SW 1271 (cell line): Measurements from ENCODE around the gene FRMD8.

Source experiments
- DNase-seq, 2 experiments: peaks; one replicate each; lab custom pipeline; 2025; lab: John Stamatoyannopoulos, UW

The FRMD8 gene

DNA sequence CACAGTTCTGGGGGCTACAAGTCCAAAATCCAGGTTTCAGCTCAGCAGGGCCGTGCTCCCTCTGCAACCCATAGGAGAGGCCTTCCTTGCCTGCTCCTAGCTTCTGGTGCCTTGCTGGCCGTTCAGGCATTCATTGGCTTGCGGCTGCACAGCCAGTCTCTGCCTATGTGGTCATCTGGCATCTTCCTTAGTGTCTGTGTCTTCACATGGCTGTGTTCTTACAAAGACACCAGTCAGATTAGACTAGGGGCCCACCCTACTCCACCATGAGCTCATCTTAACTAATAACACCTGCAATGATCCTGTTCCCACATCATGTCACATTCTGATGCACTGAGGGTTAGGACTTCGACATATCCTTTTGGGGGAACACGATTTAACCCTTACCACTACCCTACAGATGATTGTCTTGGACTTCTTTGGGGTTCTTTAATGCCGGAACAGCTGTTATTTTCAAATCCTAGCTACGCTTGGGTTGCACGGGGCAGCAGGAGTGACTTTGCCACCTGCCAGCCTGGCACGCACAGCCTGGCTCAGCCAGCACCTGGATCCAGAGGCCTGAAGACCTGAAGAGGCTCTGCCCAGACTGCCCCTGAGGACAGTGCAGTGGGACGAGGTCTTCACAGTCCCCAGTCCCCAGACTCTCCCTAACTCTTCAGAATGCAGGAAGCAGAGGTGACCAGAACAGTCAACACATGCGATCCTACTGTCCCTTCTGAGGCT lies 28.5 kb downstream of the FRMD8 start:
- DNase-seq = no peak

DNA sequence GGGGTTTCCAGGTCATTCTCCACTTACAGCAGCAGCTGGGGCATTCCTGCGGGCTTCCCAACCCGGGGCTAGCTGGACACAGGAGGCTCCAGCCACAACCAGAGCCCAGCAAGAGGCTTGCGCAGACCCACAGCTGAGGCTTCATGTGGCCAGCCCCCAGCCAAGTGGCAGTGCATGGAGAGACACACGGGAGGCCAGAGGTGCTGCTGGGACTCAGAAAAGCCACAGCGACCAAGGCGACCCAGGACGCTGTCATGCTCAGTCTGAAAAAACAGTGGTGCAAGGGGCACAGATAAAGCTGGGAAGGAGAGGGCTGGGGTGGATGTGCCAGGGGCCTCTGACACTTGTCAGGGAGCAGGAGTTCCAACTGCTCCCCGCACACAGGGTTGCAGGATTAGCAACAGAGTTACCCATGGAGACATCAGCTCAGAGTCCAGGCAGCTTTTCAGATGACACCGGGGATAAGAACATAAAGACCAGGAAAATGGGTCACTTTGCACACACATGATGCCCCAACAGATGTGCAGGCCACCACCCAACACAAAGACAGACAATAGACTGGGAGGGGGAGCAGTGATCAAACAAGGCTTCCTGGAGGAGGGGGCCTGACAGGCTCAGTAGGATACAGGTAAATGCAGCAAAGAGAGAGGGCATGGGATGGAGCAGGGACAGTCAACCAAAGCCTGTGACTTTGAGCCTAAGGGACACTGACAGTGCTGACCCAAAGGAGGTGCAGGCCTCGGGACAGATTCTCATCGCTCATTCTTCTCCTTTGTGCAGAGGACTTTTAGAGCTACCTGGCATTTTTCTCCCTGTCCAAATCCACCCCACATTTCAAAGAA lies 29.3 kb downstream of the FRMD8 start:
- no peak for DNase-seq

DNA sequence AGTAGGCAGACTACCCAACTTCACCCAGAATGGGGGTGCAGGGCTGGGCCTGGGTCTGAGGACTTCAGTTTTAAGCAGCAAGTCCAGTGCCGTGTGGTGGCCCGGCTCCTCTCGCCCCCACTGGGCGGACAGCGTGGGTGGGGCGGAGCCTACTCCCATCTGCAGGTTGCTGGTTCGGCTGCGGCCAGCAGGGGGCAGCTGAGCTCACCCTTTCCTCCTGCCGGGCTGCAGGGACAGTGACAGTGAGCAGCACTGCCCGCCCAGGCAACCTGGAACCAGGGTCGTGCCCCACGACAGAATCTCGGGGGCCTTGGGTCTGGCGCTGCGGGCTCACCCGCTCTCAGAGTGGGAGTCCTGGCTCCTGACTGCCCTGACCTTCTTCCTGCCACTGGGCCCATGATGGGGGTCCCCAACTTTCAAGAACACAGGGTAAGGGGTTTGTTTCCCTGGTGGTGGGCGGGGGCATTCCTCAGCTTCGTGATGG lies 29.9 kb downstream of the FRMD8 start:
- no peak for DNase-seq

DNA sequence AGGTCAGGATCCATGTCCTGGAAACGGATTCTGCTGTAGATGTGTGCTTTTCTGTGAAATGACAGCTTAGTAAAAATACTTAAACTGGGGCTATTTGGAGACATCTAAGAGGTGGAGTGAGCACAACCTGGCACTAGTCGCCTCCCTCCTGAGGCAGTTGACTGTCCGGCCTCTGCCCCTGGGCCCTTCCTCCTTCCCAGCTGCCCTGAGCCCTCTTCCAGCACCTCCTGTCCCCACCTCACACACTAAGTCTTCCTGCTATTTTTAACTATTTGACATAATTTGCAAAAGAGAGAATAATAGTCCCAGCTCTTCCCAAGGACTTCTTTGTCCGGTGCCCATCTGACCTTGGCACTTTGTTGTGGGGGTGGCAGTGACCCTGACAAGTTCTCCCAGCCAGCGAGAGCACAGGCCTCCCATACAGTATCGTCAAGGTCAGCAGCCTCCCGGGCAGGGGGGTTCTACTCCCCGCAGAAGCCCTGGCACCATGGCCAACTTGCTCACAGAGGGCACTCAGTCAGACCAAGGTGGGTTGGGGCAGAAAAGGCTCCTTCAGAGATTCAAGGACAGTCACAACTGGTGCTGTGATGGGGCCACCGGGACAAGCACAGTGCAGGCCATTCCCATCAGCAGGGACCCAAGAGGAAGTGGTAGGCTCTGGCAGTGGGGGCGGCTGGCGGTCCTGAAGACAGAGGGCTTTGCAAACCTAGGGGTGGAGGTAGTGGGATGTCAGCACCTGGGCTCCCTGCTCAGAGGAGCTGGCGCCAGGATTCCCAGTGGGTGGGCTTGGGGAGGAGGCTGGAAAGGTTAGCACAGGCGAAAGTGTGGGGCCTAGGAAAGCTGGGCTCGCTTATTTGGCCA lies 30.6 kb downstream of the FRMD8 start:
- DNase-seq = no peak

DNA sequence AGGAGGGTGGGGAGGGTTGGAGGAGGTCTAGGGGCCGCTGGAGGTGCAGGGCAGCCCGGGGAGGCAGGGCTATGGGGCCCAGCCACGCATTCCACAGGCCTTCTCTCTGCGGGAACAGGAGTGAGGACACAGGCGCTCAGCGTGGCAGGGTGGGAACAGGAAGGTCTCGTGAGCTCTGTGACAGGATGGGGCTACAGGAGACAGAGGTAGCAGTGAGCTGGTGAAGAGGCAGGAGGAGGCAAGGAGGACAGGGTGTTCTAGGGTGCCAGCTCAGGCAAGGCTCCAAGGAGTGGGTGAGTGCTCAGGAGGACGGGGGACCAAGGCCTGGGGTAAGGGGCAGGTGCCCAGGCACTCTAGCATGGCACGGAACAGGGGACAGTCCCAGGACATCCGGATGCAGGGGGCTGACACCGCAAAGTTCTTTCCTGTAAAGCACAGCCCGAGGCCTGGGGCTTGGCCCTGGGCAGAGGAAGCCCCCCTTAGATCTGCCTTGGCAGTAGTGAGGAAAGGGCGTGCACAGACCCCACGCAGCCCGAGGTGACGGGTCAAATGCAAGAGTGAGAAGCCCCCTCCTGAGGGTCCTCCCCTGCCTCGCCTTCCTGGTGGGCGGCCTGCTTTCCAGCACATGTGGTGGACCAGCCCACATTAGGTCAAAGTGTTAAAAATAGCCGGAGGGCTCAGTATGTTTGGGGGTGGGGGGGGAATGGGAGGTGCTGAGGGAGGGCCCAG lies 31.4 kb downstream of the FRMD8 start:
- no peak for DNase-seq

DNA sequence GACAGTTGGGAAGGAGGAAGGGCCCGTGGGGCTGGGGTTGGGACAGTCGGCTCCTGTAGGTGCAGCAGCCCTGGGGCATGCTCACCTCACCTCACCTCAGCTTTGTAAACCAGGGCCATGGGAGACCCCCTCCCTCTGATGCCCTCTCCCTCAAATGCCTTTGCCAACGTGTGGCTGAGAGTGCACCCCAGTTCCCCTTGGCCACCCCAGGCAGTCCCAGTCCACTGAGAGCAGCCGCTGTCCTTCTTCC lies 31.9 kb downstream of the FRMD8 start:
- no peak for DNase-seq

DNA sequence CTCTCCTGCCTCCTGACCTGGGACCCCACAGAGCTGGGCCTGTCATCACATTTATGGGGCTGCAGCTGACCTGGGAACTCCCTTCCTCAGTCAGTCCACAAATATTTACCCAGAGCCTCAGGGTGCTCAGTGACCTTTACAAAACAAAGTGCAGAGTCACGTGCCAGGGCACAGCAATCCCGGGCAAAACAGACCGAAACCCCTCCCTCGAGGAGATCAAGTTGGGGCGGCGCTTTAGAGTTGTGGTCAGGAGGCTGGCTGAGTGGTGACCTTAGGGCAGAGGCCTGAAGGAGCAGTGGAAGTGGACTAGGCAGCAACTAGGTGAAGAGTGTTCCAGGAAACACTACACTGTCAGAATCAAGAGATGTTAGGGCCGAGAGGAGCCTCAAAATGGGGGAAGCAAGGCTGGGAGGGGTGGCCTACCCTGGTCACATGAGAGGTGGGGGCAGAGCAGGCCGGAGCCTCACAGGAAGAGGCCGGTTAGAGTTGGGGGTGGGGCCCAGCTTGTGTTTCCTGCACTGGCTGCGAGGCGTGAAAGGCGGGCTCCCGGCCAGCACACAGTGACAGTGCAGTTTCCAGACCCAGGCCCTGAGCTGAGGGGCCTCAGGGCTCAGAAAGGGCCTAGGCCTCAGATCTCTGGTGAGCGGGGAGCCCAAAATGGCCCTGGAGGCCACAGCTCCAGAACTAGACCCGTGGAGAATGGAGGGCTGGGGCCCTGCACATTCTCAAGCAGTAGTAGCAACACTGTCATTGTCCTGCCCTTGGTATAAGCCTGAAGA lies 32.4 kb downstream of the FRMD8 start:
- peak; percentile 90 to 98 for DNase-seq

DNA sequence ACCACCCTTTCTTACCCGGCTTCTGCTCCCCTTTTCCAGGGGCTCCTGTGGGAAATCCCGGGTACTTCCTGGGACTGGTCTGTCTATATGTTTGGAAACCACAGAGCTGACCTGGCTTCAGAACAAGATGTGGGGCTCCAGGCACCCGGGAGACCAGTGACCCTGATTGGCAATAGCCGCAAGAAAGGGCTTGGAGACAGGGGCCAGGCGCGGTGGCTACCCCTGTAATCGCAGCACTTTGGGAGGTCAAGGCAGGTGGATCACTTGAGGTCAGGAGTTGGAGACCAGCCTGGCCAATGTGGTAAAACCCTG lies 33.0 kb downstream of the FRMD8 start:
- no peak for DNase-seq

DNA sequence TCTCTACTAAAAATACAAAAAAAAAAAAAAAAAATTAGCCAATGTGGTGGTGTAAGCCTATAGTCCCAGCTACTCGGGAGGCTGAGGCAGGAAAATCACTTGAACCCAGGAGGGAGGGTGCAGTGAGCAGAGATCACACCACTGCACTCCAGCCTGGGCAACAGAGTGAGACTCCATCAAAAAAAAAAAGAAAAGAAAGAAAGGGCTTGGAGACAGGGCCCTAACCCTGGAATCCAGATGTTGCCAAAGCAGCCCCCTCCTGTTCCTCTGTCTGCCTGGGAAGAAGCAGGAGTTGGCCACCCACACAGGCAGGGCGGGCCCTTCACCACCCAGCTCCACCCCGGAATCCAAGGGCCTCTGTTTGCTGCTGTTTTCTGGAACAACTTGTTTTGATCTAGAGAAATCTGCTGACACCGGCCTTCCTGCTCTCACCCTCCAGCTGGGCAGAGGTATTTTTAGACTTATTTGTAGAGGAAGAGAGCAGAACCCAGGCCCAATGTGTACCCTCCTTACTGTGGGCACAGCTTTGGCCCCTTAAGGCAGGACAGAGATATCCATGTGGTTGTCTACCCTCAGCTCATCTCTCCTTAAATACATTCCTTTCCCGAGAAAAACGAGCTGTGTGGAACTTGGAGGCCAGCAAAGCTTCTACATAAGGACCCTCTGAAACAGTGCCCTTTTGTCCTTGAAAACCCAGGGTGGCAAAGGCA lies 33.5 kb downstream of the FRMD8 start:
- DNase-seq = peak in 1 of 2 experiments; percentile 53

DNA sequence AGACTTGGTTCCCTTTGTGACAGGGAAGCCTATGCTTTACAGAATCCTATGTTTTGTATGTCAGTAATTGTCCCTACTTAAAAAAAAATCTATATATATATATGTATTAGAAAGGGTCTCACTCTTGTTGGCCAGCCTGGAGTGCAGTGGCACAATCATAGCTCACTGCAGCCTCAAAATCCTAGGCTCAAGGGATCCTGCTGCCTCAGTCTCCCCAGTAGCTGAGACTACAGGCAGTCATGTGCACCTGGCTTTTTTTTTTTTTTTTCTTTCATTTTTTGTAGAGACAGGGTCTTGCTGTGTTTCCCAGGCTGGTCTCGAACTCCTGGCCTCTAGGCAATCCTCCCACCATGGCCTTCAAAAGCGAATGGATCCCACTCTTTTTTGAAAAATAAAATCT lies 34.1 kb downstream of the FRMD8 start:
- no peak for DNase-seq

DNA sequence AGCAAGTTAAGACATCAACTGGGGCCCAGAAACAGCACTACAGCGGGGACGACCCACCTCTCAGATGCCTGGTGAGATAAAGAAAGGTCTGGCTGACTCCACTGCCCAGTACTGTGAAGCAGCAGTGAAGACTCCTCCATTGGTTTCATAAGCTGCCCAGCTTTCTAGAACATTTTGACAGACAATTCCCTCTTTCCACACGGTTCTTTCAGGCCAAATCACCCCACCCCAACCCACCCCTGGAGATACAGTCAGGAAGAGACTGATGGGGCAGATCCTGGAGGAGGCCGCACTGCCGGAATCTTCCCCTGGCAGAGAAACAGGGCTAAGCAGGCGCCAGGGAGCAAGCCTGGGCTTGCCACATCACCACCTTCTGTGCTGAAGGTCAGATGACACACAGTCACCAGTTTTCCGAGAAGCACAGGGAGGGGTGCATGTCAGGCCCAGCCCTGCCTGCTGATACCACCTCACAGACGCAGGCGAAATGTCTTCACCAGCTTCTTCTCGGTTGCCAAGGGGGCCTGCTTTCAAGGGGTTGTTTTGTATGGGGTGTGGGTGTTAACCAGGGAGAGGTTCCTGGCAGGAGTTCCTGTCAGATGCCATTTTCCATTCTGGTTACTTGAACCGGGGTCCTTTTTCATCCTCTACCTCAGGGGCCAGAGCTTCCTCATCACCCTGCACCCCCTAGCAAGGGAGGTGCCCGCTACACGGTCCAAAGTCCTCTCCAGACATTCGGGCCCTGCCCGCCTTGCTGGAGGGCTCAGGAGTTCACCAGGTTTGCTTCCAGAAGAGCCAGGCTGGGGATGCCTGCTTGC lies 34.7 kb downstream of the FRMD8 start:
- DNase-seq = peak in 1 of 2 experiments; percentile 74

DNA sequence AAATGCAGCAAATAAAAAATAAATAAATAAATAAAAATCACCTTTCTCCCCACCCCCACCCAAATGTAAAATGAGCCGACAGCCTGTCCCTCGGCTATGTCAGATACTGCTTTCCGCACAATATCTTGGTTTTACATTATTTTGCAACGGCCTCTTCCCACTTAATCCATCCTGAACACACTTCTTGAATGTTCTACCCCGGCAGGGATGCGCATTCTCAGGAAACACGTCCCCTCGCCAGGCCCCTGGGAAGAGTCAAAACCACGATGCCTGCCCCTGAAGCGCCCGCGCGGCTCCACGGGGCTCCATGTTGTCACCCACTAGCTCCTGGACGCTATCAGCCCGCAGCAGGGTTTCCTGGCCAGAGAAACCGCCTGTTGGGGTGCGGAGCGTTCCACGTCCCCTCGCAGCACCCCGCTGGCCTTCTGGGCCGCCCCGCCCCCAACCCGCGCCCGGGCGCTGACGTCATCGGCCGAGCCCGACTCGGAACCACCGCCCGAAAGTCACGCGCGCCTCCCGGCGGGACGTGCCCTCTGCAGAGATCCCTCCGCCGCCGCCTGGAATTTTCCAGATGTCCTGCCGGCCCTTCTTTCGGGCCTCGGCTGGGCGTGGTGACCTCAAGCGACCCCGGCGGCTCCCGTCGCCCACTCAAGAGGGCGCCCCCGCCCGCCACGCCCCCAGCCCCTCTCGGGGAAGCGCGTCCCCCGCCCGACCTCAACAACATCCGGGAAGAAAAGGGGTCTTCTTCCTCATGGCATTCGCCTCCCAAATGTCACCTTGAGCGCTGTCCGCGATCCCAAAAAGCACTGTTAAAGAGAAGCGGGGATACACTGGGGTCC lies 35.6 kb downstream of the FRMD8 start:
- peak in 1 of 2 experiments; percentile 90 for DNase-seq

DNA sequence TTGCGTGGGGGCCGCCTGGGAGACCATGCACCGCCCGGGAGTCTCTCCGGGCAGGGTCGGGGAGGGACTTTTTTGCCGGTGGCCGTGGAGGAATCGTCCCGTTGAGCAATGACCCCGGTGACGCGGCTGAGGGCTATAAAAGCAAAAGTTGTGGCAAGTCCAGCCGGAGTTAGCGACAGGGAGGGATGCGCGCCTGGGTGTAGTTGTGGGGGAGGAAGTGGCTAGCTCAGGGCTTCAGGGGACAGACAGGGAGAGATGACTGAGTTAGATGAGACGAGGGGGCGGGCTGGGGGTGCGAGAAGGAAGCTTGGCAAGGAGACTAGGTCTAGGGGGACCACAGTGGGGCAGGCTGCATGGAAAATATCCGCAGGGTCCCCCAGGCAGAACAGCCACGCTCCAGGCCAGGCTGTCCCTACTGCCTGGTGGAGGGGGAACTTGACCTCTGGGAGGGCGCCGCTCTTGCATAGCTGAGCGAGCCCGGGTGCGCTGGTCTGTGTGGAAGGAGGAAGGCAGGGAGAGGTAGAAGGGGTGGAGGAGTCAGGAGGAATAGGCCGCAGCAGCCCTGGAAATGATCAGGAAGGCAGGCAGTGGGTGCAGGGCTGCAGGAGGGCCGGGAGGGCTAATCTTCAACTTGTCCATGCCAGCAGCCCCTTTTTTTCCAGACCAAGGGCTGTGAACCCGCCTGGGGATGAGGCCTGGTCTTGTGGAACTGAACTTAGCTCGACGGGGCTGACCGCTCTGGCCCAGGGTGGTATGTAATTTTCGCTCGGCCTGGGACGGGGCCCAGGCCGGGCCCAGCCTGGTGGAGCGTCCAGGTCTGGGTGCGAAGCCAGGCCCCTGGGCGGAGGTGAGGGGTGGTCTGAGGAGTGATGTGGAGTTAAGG lies 36.4 kb downstream of the FRMD8 start, which contains the start of gene NEAT1:
TSS of gene NEAT1 (plus strand) at position 166 of the 883 bp plus-strand sequence.
- DNase-seq = peak; percentile 81 to 93

DNA sequence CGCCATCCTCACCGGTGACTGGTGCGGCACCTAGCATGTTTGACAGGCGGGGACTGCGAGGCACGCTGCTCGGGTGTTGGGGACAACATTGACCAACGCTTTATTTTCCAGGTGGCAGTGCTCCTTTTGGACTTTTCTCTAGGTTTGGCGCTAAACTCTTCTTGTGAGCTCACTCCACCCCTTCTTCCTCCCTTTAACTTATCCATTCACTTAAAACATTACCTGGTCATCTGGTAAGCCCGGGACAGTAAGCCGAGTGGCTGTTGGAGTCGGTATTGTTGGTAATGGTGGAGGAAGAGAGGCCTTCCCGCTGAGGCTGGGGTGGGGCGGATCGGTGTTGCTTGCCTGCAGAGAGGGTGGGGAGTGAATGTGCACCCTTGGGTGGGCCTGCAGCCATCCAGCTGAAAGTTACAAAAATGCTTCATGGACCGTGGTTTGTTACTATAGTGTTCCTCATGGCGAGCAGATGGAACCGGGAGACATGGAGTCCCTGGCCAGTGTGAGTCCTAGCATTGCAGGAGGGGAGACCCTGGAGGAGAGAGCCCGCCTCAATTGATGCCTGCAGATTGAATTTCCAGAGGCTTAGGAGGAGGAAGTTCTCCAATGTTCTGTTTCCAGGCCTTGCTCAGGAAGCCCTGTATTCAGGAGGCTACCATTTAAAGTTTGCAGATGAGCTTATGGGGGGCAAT lies 37.2 kb downstream of the FRMD8 start:
- no peak for DNase-seq

DNA sequence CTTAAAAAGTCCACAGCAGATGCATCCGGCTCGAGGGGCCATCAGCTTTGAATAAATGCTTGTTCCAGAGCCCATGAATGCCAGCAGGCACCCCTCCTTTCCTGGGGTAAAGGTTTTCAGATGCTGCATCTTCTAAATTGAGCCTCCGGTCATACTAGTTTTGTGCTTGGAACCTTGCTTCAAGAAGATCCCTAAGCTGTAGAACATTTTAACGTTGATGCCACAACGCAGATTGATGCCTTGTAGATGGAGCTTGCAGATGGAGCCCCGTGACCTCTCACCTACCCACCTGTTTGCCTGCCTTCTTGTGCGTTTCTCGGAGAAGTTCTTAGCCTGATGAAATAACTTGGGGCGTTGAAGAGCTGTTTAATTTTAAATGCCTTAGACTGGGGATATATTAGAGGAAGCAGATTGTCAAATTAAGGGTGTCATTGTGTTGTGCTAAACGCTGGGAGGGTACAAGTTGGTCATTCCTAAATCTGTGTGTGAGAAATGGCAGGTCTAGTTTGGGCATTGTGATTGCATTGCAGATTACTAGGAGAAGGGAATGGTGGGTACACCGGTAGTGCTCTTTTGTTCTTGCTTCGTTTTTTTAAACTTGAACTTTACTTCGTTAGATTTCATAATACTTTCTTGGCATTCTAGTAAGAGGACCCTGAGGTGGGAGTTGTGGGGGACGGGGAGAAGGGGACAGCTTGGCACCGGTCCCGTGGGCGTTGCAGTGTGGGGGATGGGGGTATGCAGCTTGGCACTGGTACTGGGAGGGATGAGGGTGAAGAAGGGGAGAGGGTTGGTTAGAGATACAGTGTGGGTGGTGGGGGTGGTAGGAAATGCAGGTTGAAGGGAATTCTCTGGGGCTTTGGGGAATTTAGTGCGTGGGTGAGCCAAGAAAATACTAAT lies 38.0 kb downstream of the FRMD8 start:
- no peak for DNase-seq
